ENCODE data around the gene CFAP61.

Gene CFAP61

GRCh38 chr20:20201639-20202038 lies 149.3 kb downstream of the CFAP61 start:
- Mint-ChIP-seq H3K9me3 (no peaks in the 10 kb centered on the region), H3K36me3 (no peaks in the 10 kb centered on the region), H3K27ac (no peak overlapping the region), H3K4me3 (no peak overlapping the region), H3K4me1 (no peaks in the 10 kb centered on the region)
- ATAC-seq: no peak
- DNase-seq (ENCODE audit: low spot score in 2 of 2): no peak

GRCh38 chr20:20202768-20203167 lies 150.4 kb downstream of the CFAP61 start:
- Mint-ChIP-seq H3K36me3 (no peaks in the 10 kb centered on the region), H3K4me3 (no peak overlapping the region), H3K4me1 (no peaks in the 10 kb centered on the region), H3K9me3 (no peaks in the 10 kb centered on the region), H3K27ac (no peak overlapping the region)
- no peak for ATAC-seq
- DNase-seq (ENCODE audit: low spot score in 2 of 2): no peak

GRCh38 chr20:20203784-20204183 lies 151.5 kb downstream of the CFAP61 start:
- no peak overlapping the region for H3K4me3 Mint-ChIP-seq
- no peak overlapping the region for H3K27ac Mint-ChIP-seq
- H3K36me3 Mint-ChIP-seq: no peaks in the 10 kb centered on the region
- ATAC-seq (no peak), DNase-seq (ENCODE audit: low spot score in 2 of 2) (no peak)
- no peaks in the 10 kb centered on the region for H3K4me1 Mint-ChIP-seq
- H3K9me3 Mint-ChIP-seq: no peaks in the 10 kb centered on the region

GRCh38 chr20:20204256-20204655 lies 151.9 kb downstream of the CFAP61 start:
- Mint-ChIP-seq H3K4me3 (no peak overlapping the region), H3K36me3 (no peaks in the 10 kb centered on the region), H3K27ac (no peak overlapping the region), H3K9me3 (no peaks in the 10 kb centered on the region), H3K4me1 (no peaks in the 10 kb centered on the region)
- DNase-seq (ENCODE audit: low spot score in 2 of 2) (no peak), ATAC-seq (no peak)

GRCh38 chr20:20205141-20205861 lies 153.0 kb downstream of the CFAP61 start:
- ATAC-seq (no peak), DNase-seq (ENCODE audit: low spot score in 2 of 2) (no peak)
- H3K9me3 Mint-ChIP-seq: no peaks in the 10 kb centered on the region
- H3K36me3 Mint-ChIP-seq: no peaks in the 10 kb centered on the region
- no peak overlapping the region for H3K27ac Mint-ChIP-seq
- no peak overlapping the region for H3K4me3 Mint-ChIP-seq
- H3K4me1 Mint-ChIP-seq: no peaks in the 10 kb centered on the region

GRCh38 chr20:20205862-20206236 lies 153.5 kb downstream of the CFAP61 start:
- H3K9me3 Mint-ChIP-seq: no peaks in the 10 kb centered on the region
- no peak overlapping the region for H3K4me3 Mint-ChIP-seq
- DNase-seq (ENCODE audit: low spot score in 2 of 2) (no peak), ATAC-seq (no peak)
- no peaks in the 10 kb centered on the region for H3K36me3 Mint-ChIP-seq
- no peaks in the 10 kb centered on the region for H3K4me1 Mint-ChIP-seq
- H3K27ac Mint-ChIP-seq: no peak overlapping the region

- Mint-ChIP-seq H3K4me1 (no peaks in the 10 kb centered on the region), H3K27ac (no peak overlapping the region)
- no peak for ATAC-seq
Measured at GRCh38 chr20:20206788-20207187, 154.5 kb downstream of the CFAP61 start.

GRCh38 chr20:20207291-20207690 lies 155.0 kb downstream of the CFAP61 start:
- ATAC-seq (no peak), DNase-seq (ENCODE audit: low spot score in 2 of 2) (no peak)
- Mint-ChIP-seq H3K36me3 (no peaks in the 10 kb centered on the region), H3K4me3 (no peak overlapping the region), H3K4me1 (no peaks in the 10 kb centered on the region), H3K27ac (no peak overlapping the region), H3K9me3 (no peaks in the 10 kb centered on the region)

More at GRCh38 chr20:20206788-20207187, 154.5 kb downstream of the CFAP61 start:
- H3K9me3 Mint-ChIP-seq: no peaks in the 10 kb centered on the region
- H3K4me3 Mint-ChIP-seq: no peak overlapping the region
- no peaks in the 10 kb centered on the region for H3K36me3 Mint-ChIP-seq
- DNase-seq (ENCODE audit: low spot score in 2 of 2): no peak

- H3K27ac Mint-ChIP-seq: no peak overlapping the region
- ATAC-seq: peak; percentile 69
- DNase-seq (ENCODE audit: low spot score in 2 of 2): no peak
- H3K4me1 Mint-ChIP-seq: no peaks in the 10 kb centered on the region
- no peaks in the 10 kb centered on the region for H3K36me3 Mint-ChIP-seq
- no peaks in the 10 kb centered on the region for H3K9me3 Mint-ChIP-seq
- H3K4me3 Mint-ChIP-seq: no peak overlapping the region
Measured at GRCh38 chr20:20207872-20208271, 155.5 kb downstream of the CFAP61 start.

- Mint-ChIP-seq H3K4me3 (no peak overlapping the region), H3K36me3 (no peaks in the 10 kb centered on the region), H3K27ac (no peak overlapping the region), H3K4me1 (no peaks in the 10 kb centered on the region), H3K9me3 (no peaks in the 10 kb centered on the region)
- ATAC-seq (no peak), DNase-seq (ENCODE audit: low spot score in 2 of 2) (no peak)
Measured at GRCh38 chr20:20209684-20210083, 157.4 kb downstream of the CFAP61 start.

GRCh38 chr20:20210327-20210726 lies 158.0 kb downstream of the CFAP61 start:
- ATAC-seq (no peak), DNase-seq (ENCODE audit: low spot score in 2 of 2) (no peak)
- Mint-ChIP-seq H3K9me3 (no peaks in the 10 kb centered on the region), H3K4me1 (no peaks in the 10 kb centered on the region), H3K4me3 (no peak overlapping the region), H3K36me3 (no peaks in the 10 kb centered on the region), H3K27ac (no peak overlapping the region)

- Mint-ChIP-seq H3K36me3 (no peaks in the 10 kb centered on the region), H3K9me3 (no peaks in the 10 kb centered on the region), H3K4me1 (no peaks in the 10 kb centered on the region), H3K27ac (no peak overlapping the region), H3K4me3 (no peak overlapping the region)
- DNase-seq (ENCODE audit: low spot score in 2 of 2) (no peak), ATAC-seq (no peak)
Measured at GRCh38 chr20:20210943-20211273, 158.6 kb downstream of the CFAP61 start.

- Mint-ChIP-seq H3K4me3 (no peak overlapping the region), H3K4me1 (no peaks in the 10 kb centered on the region), H3K36me3 (no peaks in the 10 kb centered on the region), H3K27ac (no peak overlapping the region), H3K9me3 (no peaks in the 10 kb centered on the region)
- DNase-seq (ENCODE audit: low spot score in 2 of 2) (no peak), ATAC-seq (no peak)
Measured at GRCh38 chr20:20211274-20211987, 159.1 kb downstream of the CFAP61 start.

GRCh38 chr20:20211988-20212518 lies 159.7 kb downstream of the CFAP61 start:
- Mint-ChIP-seq H3K27ac (no peak overlapping the region), H3K9me3 (no peaks in the 10 kb centered on the region), H3K4me1 (no peaks in the 10 kb centered on the region), H3K36me3 (no peaks in the 10 kb centered on the region), H3K4me3 (no peak overlapping the region)
- ATAC-seq (no peak), DNase-seq (ENCODE audit: low spot score in 2 of 2) (no peak)

- no peaks in the 10 kb centered on the region for H3K9me3 Mint-ChIP-seq
- ATAC-seq (no peak), DNase-seq (ENCODE audit: low spot score in 2 of 2) (no peak)
- H3K36me3 Mint-ChIP-seq: no peaks in the 10 kb centered on the region
- H3K27ac Mint-ChIP-seq: no peak overlapping the region
- H3K4me3 Mint-ChIP-seq: no peak overlapping the region
- no peaks in the 10 kb centered on the region for H3K4me1 Mint-ChIP-seq
Measured at GRCh38 chr20:20212675-20213096, 160.4 kb downstream of the CFAP61 start.

GRCh38 chr20:20213526-20214121 lies 161.3 kb downstream of the CFAP61 start:
- no peak for DNase-seq (ENCODE audit: low spot score in 2 of 2)
- H3K4me3 Mint-ChIP-seq: no peak overlapping the region
- no peaks in the 10 kb centered on the region for H3K36me3 Mint-ChIP-seq
- no peaks in the 10 kb centered on the region for H3K9me3 Mint-ChIP-seq
- no peak for ATAC-seq
- no peak overlapping the region for H3K27ac Mint-ChIP-seq
- H3K4me1 Mint-ChIP-seq: no peaks in the 10 kb centered on the region
